H54 (cell line): ENCODE measurements around the gene ATP6V1G2.
"Not testable (repeated sequence)": the region's sequence is repeated elsewhere in the genome, so short reads cannot be mapped to it uniquely, and the experiment has no call there.

Experiments used
- DNase-seq: peaks from one replicate; pipeline ENCODE4 v3.0.0; 2011; ENCODE audit warnings: low spot score, mixed read lengths; ENCODE audit not compliant: insufficient read length
- FAIRE-seq: peaks from 3 replicates; lab custom pipeline; 2011; peaks lifted over from hg19 to GRCh38; lab: Jason Lieb, UNC
- POLR2A ChIP-seq: IDR thresholded peaks from 2 replicates; pipeline ENCODE4 v1.6.1; 2011; ENCODE audit warnings: low read depth, mild to moderate bottlenecking, low read length

ATP6V1G2 gene

DNA sequence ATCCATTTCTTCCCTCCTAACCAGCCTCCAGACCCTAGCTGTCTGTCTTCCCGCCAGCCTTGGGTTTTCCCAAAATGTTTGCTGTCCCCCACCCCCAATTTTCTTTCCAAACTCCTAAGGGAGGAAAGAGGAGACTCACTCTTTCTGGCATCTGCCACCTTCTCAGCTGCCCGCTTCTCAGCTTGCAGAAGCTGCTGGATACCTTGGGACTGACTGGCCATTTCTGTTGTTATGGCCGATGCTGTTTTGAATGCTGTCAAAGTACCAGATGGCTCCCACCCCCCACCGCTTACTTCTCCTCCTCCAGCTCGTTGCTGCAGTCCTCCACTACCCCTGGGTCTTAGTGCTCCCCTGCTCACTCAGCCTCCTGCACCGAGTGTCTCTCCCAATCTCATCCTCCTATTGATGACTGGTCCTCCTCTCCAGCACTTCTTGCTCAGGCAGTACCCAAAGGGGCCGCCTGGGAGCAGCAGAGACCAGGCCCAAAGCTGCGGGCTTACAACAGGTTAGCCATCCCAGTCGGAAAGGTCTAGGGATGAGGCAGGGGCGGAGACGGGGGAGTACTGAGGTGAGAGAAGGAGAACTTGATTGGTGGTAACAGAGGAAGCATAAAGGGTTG lies at the start of gene ATP6V1G2:
Gene ATP6V1G2 (minus strand): TSS at position 270 of the 619 bp plus-strand sequence. CDS start 49 bp downstream, at position 221.
- peak; percentile 69 for DNase-seq
- TF ChIP-seq POLR2A = no peak
- no peak for FAIRE-seq

DNA sequence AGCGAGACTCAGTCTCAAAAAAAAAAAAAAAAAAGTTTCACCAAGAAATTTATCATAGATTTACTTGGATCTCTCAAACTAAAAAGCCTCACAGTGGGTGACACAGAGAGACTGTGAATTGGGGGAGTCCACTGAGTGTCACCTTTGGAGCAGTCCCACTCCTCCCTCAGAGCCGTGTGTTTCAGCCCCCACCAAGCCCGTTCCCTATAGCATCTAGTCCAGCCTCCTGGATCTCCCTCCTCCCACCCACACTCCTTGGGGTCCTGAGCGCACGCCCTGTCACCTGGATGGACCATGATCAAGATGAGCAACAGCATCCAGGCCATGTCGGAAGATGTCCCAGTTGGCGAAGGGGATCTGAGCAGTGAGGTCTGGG lies 46.0 kb upstream of the ATP6V1G2 start:
- TF ChIP-seq POLR2A = no peak
- DNase-seq (no peak), FAIRE-seq (no peak)

DNA sequence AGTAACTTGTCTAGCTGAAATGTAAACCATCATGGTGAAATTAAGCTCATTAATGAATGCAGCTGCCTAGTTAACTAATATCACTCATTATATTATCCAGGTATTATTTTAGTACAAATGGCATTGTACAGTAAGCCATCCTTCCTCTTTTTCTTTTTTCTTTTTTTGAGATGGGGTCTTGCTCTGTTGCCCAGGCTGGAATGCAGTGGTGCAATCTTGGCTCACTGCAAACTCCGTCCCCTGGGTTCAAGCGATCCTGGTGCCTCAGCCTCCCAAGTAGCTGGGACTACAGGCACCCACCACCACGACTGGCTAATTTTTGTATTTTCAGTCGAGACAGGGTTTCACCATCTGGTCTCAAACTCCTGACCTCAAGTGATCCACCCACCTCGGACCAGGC lies 44.3 kb upstream of the ATP6V1G2 start:
- FAIRE-seq = not testable (repeated sequence)

DNA sequence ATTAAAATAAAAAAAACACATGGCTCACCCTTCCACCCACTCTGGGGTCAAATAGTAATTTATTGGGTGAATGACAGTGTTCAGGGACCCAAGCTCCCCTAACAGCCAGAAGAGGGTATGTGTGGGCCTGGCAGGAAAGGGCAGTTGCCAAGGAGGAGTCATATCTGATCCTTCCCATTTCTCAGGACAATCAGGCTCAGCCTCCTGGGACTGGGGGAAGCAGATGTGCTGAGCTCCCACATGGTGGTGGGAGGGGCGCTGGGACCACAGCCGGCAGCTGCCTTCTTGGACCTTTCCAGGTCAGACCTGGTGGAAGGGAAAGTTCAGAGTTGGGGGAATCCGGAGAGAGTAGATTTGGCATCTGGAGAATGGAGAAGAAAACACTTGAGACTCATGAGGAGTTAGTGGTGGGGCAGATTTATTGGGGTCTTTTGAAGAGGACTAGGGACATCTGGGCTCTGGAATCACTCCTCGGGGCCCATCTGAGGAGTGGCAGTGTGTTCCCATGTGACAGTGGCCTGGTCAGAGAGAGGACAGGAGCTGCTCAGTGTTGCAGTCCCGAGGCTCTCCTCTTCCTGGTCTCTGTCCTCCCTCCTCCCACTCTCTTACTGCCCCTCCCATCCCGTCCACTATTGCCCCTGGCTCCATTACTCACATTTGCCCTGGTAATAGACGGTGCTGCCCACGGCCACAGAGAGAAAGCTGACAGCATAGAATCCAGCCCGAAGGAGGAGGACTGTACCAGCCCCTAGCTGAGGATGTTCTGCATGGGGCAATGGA lies 42.7 kb upstream of the ATP6V1G2 start:
- no peak for FAIRE-seq
- no peak for TF ChIP-seq POLR2A
- DNase-seq = no peak

More for the DNA sequence above, 44.3 kb upstream of the ATP6V1G2 start:
- not testable (repeated sequence) for DNase-seq

DNA sequence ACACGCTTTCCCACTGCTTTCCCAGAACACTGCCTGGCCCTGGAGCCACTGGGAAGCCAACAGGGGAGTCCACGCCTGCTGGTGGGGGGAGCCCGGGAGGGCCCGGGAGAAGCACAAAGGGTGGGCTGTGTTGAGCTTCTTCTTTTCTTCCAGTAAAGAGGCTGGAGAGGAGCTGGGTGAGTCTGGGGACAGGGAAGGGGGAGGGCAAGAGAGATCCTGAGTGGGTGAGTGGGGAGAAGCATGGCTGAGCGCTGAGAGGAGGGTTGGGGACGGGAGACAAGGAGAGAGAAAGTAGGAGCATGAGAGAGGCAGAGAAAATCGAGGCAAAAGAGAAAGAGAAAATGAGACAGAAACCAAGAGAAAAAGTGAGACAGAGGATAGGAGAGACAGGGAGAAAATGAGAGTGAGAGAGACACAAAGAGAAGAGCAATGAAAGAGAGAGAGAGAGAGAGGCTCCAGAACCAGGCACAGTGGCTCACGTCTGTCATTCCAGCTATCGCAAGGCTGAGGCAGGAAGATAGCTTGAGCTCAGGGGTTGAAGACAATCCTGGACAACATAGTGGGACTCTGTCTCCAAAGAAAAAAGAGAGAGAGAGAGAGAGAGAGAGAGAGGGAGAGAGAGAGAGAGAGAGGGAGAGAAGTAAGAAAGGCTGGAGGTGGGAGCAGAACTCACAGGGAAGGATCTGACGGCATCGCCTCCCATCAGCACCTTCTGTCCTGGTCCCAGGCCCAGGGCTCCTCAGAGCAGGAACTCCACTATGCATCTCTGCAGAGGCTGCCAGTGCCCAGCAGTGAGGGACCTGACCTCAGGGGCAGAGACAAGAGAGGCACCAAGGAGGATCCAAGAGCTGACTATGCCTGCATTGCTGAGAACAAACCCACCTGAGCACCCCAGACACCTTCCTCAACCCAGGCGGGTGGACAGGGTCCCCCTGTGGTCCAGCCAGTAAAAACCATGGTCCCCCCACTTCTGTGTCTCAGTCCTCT lies 41.7 kb upstream of the ATP6V1G2 start:
- FAIRE-seq = no peak

DNA sequence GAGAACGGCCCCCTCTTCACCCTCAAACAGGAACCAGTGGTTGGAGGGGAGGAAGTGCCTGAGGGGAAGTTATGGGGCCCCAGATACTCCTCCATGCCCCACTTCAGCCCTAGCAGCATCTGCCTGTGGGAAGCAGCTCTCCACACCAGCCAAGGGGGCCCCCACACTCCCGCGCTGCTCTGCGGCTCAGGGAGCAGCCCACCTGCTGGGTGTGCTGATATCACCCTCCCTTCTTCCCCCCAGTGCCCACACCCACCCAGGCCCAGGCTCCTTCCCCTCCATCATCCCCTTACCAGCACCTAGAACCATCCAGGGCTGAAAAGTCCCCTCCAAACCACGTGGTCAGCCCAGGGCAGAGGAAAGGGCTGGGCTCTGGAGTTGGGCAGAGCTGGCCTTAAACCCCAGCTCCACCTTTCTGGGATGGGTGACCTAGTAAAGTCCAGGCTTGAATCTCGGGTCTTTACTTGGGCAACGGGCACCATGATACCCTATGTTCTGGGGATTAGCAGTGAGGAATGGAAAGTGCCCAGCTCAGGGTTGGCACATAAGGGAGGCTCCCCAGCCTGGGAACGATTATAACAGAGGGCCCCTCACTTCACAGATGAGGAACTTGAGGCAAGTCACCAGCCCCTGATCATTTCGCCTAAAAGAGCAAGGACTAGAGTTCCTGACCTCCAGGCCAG lies 40.3 kb upstream of the ATP6V1G2 start:
- no peak for TF ChIP-seq POLR2A

More for the DNA sequence above, 41.7 kb upstream of the ATP6V1G2 start:
- DNase-seq = no peak
- TF ChIP-seq POLR2A = no peak

DNA sequence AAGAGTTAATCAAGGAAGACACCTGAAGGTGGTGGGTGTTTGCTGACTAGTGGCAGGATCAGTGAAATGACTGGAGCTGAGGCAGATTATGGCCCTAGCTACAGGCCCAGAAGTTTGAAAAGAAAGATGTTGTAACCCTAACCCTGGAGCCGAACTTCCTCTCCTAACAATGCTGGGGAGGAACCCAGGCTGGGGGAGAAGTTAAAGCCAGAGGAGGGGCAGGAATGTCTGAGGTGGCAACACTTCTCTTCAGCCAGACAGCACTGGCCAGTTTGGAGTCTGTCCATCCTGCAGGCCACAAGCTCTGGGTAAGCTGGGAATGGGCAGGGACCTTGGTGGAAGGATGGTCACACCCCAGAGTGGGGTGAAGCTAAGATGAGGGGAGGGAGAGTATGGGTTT lies 39.6 kb upstream of the ATP6V1G2 start, which contains the start of gene LST1:
Gene LST1 (plus strand): TSS at position 270 of the 400 bp plus-strand sequence. CDS start 1,023 bp downstream, outside the sequence.
- no peak for TF ChIP-seq POLR2A
- FAIRE-seq = no peak
- no peak for DNase-seq

More for the DNA sequence above, 40.3 kb upstream of the ATP6V1G2 start:
- DNase-seq (no peak), FAIRE-seq (no peak)

DNA sequence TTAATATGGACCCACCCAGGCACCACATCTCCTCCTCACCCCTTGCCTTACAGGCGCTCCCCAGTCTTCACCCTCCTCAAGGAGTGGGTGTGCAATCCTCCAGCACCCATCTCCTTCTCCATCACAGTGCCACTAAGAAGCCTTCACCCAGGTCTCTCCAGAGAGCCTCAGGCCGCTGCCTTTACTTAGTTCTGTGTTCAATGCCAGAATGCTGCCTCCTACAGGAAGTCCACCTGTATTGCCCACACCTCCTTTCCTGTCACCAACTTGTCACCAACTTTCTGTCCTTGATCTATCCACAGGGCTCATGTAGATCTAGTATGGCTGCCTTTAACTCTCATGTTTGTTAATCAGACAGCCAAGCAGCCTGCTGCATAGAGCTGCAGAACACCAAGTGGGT lies 39.1 kb upstream of the ATP6V1G2 start:
- FAIRE-seq = no peak
- no peak for DNase-seq
- no peak for TF ChIP-seq POLR2A

DNA sequence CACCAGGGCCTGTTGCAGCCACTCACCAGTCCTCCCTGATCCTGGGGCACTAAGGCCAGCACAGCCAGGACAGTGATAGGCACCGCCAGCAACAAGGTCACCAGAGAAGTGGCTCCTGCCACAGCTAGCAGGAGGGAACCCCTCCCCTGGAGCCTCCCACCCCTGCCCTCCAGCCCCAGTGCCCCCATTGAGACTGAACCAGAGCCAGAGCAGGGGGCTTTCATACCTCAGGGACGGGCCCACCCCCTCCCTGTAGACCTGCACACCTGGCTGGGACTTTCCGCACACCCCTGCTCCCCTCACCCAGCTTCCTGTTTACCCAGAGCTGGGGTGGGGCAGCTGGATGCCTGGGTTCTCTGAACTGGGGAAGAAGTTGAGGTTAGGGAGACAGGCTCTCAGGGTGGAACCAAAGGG lies 35.8 kb upstream of the ATP6V1G2 start, which contains the start of gene LTB:
Gene LTB (minus strand): TSS at position 195 of the 414 bp plus-strand sequence. CDS start 7 bp downstream, at position 188.
- DNase-seq = no peak
- TF ChIP-seq POLR2A = no peak
- FAIRE-seq = no peak

DNA sequence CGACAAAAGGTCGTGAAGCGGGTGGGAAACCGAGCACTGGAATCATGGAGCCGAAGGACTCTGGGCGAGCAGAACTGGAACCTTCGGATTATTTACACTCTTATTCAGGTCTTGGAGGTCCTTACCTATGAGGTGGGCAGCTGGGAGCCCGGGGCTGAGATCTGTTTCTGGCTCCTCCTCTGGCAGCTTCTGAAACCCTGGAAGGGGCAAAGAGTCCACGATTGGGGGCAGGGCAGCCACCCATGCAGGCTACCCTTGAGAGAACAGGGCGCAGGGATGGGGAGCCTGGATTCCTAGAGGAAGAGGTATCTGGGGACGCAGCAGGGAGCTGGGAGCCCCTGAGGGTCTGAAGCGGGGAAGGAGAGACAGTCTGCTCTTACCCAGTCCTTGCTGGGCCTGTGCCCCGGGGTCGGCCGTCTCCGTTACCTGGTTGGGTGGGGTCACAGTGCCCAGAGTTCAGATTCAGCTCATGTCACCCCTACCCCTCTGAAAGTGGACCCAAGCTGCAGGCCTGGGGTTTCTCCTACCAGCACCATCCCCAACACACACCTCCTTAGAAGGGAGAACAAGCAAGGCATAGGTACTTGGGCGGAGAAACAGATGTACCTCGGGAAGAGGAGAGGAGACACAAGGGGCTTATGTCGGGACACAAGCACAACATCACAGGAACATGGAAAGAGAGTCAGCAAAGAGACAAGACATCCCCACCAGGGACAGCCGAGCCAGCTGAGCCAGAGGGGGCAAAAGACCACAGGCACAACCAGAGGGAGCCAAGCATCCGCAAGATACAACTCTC lies 35.2 kb upstream of the ATP6V1G2 start:
- DNase-seq = no peak
- TF ChIP-seq POLR2A = no peak
- FAIRE-seq = no peak

DNA sequence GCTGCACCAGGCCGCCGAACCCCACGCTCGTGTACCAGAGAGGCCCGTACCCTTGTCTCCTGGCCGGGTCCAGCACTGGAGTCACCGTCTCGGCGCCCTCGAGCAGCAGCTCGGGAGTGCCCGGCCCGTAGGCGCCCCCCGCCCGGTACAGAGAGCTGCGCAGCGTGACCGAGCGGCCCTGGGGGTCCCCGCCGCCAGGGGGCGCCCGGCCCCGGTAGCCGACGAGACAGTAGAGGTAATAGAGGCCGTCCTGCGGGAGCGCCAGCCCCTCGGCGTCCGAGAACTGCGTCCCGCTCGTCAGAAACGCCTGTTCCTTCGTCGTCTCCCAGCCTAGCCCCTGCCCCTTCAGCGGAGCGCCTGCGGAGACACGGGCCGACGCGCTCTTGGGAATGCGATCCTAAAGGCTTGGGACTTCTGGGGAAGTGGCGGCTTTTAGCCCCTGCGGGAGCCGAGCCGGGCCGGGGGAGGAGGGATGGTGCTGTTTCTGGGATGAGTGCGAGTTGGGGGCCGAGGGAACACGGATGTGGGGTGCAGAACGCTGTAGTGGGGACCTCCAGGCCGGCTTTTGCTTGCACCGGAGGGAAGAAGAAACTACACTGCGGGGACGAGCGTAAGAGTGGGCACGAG lies 34.5 kb upstream of the ATP6V1G2 start:
- peak; percentile 44; the same call in 1 of the 2 replicates for TF ChIP-seq POLR2A
- DNase-seq (peak; percentile 59), FAIRE-seq (no peak)

DNA sequence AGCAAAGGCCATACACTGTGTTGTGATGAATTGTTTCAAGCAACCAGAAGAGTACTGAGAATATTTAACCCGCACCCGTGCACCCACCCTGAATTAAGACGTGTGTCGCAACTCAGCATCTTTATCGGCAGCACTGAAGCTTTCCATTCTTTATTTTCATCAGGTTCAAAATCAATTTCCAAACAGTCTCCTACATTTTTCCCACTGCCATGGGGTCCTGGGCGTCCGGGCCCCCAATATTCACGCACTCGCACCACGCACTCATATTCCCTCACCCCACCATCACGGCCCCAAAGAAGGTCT lies 34.0 kb upstream of the ATP6V1G2 start:
- DNase-seq (no peak), FAIRE-seq (no peak)
- no peak for TF ChIP-seq POLR2A
